Mucosa of rectum (tissue), 2 donors: ENCODE data around the gene DUSP7.

Experiments used
- H3K27ac ChIP-seq, 2 donors: one replicate each; pipeline ENCODE4 v1.7.0; 2013; ENCODE audit warnings: inconsistent platforms in 2 of 2, low read depth in 2 of 2, low read length in 2 of 2
- H3K27me3 ChIP-seq, 2 donors: one replicate each; pipeline ENCODE4 v1.7.0; 2013; ENCODE audit warnings: low read length in 2 of 2; ENCODE audit not compliant: control insufficient read depth in 2 of 2, insufficient read depth in 2 of 2
- H3K36me3 ChIP-seq, 2 donors: one replicate each; pipeline ENCODE4 v1.7.0; 2013; ENCODE audit warnings: low read length in 2 of 2; ENCODE audit not compliant: control insufficient read depth in 2 of 2, insufficient read depth in 2 of 2
- H3K4me1 ChIP-seq, 2 donors: one replicate each; pipeline ENCODE4 v1.7.0; 2013; ENCODE audit warnings: low read length in 2 of 2, mild to moderate bottlenecking in 1 of 2; ENCODE audit not compliant: control insufficient read depth in 2 of 2, insufficient read depth in 2 of 2
- H3K4me3 ChIP-seq, 2 donors: one replicate each; pipeline ENCODE4 v1.7.0; 2013; ENCODE audit warnings: low read length in 2 of 2
- H3K9ac ChIP-seq, 2 donors: one replicate each; pipeline ENCODE4 v1.7.0; 2013; ENCODE audit warnings: low read length in 2 of 2, low read depth in 1 of 2, mild to moderate bottlenecking in 1 of 2
- H3K9me3 ChIP-seq, 2 donors: one replicate each; pipeline ENCODE4 v1.7.0; 2013; ENCODE audit warnings: low read length in 2 of 2; ENCODE audit not compliant: control insufficient read depth in 2 of 2
- donor health status: healthy.
- donor health status: Normal muscosa, but diverticular disease.

The DUSP7 gene

DNA sequence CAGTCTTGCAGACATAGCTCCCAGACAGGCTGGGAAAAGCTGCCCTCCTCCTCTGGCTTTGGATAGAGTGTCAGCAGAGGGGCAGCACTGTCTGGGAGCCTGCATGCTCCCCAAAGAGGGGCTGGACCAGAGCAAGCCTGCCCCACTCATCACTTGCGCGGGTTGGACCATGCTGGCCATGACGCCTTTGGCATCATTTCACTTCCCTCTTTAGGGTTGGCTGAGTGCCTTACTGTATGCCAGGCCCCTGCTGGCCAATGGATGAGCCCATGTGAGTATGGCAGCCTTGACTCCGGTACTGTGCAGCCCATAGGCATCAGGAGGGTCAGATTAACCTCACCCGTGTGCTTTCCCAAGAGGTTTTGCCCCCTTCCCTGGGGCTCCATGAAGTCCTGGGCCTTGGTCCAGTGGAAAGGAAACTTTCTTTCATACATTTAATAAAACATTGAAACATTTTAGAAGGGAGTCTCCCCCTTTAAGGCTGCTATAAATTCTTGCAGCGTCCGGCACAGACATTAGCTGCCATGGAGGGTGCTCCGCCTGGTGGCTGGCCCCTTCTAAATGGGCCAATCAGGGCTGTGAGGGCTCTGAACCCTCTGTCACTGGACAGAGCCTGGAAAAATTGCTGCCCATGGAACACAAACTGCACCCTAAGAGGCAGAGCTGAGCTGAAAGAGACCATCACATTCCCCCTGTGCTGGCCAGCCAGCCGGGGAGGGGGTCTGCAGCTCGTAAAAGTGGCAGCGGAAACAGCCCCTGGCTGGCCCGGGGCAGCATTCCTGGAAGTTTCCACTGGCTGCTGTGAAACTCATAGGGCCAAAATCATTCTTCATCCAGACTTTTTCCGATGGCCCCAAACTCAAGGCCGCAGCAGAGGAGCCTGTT lies 20.8 kb upstream of the DUSP7 start:
- Histone ChIP-seq H3K9ac (no peak overlapping the region), H3K4me3 (no peak overlapping the region)

GRCh38 chr3:52073490-52073889 lies 17.1 kb upstream of the DUSP7 start:
- peaks cover 0 to 2% of the 10 kb centered on the region in 2 donors for H3K4me1 ChIP-seq
- H3K9me3 ChIP-seq = no peaks in the 10 kb centered on the region
- H3K36me3 ChIP-seq = no peaks in the 10 kb centered on the region
- H3K27me3 ChIP-seq = no peaks in the 10 kb centered on the region
- no peak overlapping the region for H3K27ac ChIP-seq
- H3K9ac ChIP-seq = no peak overlapping the region
- H3K4me3 ChIP-seq = no peak overlapping the region

More for the DNA sequence above, 20.8 kb upstream of the DUSP7 start:
- H3K4me1 ChIP-seq = peaks cover 0 to 5% of the 10 kb centered on the region in 2 donors
- no peaks in the 10 kb centered on the region for H3K36me3 ChIP-seq
- H3K9me3 ChIP-seq = no peaks in the 10 kb centered on the region
- no peaks in the 10 kb centered on the region for H3K27me3 ChIP-seq
- H3K27ac ChIP-seq = no peak overlapping the region

DNA sequence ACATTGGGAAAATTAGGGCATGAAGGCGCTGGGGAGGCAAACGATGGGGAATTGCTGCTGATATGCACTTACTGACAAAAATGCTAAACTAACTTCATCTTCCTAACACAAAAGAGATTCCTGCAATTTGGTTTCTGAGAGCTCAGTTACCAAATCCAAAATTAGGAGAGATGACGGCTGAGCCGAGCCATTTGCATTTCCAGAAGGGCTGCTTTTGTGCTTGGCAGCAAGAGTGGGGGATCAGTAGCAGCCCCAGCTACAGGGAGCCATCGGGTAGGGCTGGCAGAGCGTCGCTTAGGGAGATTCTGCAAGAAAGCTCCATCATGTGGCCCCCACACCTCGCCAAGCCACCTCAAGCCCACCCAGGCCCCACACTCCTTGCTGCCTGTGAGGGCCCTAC lies 16.1 kb upstream of the DUSP7 start:
- H3K36me3 ChIP-seq = no peaks in the 10 kb centered on the region
- peaks cover 0 to 2% of the 10 kb centered on the region in 2 donors for H3K4me1 ChIP-seq
- no peaks in the 10 kb centered on the region for H3K9me3 ChIP-seq
- H3K9ac ChIP-seq = no peak overlapping the region
- H3K4me3 ChIP-seq = no peak overlapping the region
- H3K27ac ChIP-seq = no peak overlapping the region
- no peaks in the 10 kb centered on the region for H3K27me3 ChIP-seq

- peaks cover 0 to 2% of the 10 kb centered on the region in 2 donors for H3K4me1 ChIP-seq
- H3K27ac ChIP-seq = no peak overlapping the region
Measured at GRCh38 chr3:52072020-52072419, 15.6 kb upstream of the DUSP7 start.

GRCh38 chr3:52070724-52071621 lies 14.6 kb upstream of the DUSP7 start:
- Histone ChIP-seq H3K9ac (no peak overlapping the region), H3K9me3 (no peaks in the 10 kb centered on the region), H3K4me1 (peaks cover 0 to 2% of the 10 kb centered on the region in 2 donors), H3K27ac (no peak overlapping the region), H3K27me3 (no peaks in the 10 kb centered on the region), H3K36me3 (no peaks in the 10 kb centered on the region), H3K4me3 (no peak overlapping the region)

More at GRCh38 chr3:52072020-52072419, 15.6 kb upstream of the DUSP7 start:
- no peak overlapping the region for H3K4me3 ChIP-seq
- no peaks in the 10 kb centered on the region for H3K36me3 ChIP-seq
- H3K9ac ChIP-seq = no peak overlapping the region
- no peaks in the 10 kb centered on the region for H3K27me3 ChIP-seq
- H3K9me3 ChIP-seq = no peaks in the 10 kb centered on the region

- Histone ChIP-seq H3K27me3 (no peaks in the 10 kb centered on the region), H3K4me3 (no peak overlapping the region), H3K27ac (no peak overlapping the region), H3K4me1 (peaks cover 0 to 2% of the 10 kb centered on the region in 2 donors), H3K9ac (no peak overlapping the region), H3K36me3 (no peaks in the 10 kb centered on the region), H3K9me3 (no peaks in the 10 kb centered on the region)
Measured at GRCh38 chr3:52069855-52070254, 13.5 kb upstream of the DUSP7 start.

GRCh38 chr3:52069135-52069534 lies 12.8 kb upstream of the DUSP7 start:
- peaks cover 0 to 2% of the 10 kb centered on the region in 2 donors for H3K4me1 ChIP-seq
- no peak overlapping the region for H3K4me3 ChIP-seq
- no peaks in the 10 kb centered on the region for H3K27me3 ChIP-seq
- no peaks in the 10 kb centered on the region for H3K36me3 ChIP-seq
- no peak overlapping the region for H3K27ac ChIP-seq
- H3K9ac ChIP-seq = no peak overlapping the region
- no peaks in the 10 kb centered on the region for H3K9me3 ChIP-seq

DNA sequence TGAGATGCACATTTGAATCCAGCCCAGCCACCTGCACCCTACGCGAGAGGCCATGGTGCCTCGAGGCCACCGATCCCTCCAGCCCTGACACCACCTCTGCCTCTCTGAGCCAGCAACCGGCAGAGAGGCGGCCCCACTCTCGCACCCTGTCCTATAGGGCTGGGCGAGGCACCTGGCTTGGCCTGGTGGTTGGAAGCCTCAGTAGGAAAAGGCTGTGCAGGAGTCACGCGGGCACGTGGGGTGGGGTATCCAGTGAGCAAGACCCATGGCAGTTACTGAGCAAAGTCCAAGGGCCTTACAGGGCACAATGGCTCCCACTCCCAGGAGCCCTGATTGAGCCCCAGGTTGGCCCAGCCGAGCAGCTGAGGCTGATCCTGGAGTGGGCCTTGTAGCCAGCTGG lies 12.4 kb upstream of the DUSP7 start:
- Histone ChIP-seq H3K27ac (no peak overlapping the region), H3K36me3 (no peaks in the 10 kb centered on the region), H3K9ac (no peak overlapping the region), H3K9me3 (no peaks in the 10 kb centered on the region), H3K4me1 (peaks cover 0 to 2% of the 10 kb centered on the region in 2 donors), H3K4me3 (no peak overlapping the region), H3K27me3 (no peaks in the 10 kb centered on the region)

- H3K27me3 ChIP-seq = no peaks in the 10 kb centered on the region
- H3K9ac ChIP-seq = no peak overlapping the region
- no peak overlapping the region for H3K4me3 ChIP-seq
- no peaks in the 10 kb centered on the region for H3K9me3 ChIP-seq
- H3K27ac ChIP-seq = no peak overlapping the region
- no peaks in the 10 kb centered on the region for H3K36me3 ChIP-seq
- H3K4me1 ChIP-seq = peaks cover 0 to 2% of the 10 kb centered on the region in 2 donors
Measured at GRCh38 chr3:52068055-52068571, 11.7 kb upstream of the DUSP7 start.

DNA sequence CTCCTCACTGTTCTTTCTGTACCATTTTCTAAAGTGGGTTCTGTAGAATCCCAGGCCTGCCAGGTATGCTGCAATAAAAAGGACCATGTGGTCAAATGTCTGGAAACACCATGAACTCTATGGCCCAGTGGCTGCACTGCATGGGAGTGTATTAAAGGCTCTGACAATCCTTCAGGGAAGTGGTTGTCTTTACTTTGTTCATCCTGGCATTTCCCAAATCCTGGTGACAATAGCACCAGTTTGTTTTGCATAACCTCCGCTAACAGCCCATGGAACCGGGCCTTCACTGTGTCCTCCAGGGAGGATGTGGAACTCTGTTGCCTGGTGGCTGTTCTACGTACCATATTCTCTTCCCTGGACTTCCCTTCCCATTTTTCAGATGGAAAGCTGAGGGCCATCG lies 11.2 kb upstream of the DUSP7 start:
- no peaks in the 10 kb centered on the region for H3K27me3 ChIP-seq
- no peak overlapping the region for H3K27ac ChIP-seq
- H3K4me1 ChIP-seq = peaks cover 0 to 2% of the 10 kb centered on the region in 2 donors
- no peaks in the 10 kb centered on the region for H3K36me3 ChIP-seq
- H3K9me3 ChIP-seq = no peaks in the 10 kb centered on the region
- no peak overlapping the region for H3K9ac ChIP-seq
- H3K4me3 ChIP-seq = no peak overlapping the region
